B cell (primary cell): ENCODE measurements around the gene MFSD11. TPM values are rescaled to one million over a fixed set of nuclear protein-coding genes. Genes with fewer than 3 reads are reported as not detected.

Experiments used
- ATAC-seq: fragments of 200-7000 bp; cut with Tn5 transposase; one replicate; pipeline ENCODE4 v1.10.0; 2021; ENCODE audit warnings: low read depth, mild to moderate bottlenecking, moderate number of reproducible peaks, moderate library complexity
- CTCF ChIA-PET: fragments of 350-600 bp; sonication (Branson Sonifier 250); formaldehyde crosslinking; loops from one replicate; lab custom pipeline; 2021; ENCODE audit warnings: antibody characterized with exemption, inconsistent platforms; lab: Charles Lee
- POLR2A ChIA-PET: fragments of 350-600 bp; sonication (Branson Sonifier 250); formaldehyde crosslinking; loops from one replicate; lab custom pipeline; 2021; ENCODE audit warnings: antibody characterized with exemption; lab: Charles Lee
- DNase-seq: peaks from one replicate; pipeline ENCODE4 v3.0.0; 2013
- H2AFZ ChIP-seq: 2 replicates; pipeline ENCODE4 v1.6.1; 2012; ENCODE audit warnings: mild to moderate bottlenecking, low read depth, low read length; ENCODE audit not compliant: insufficient read depth, poor library complexity, severe bottlenecking
- H3K27ac ChIP-seq, 2 donors: 1 replicate in 1 of 2; 2 replicates in 1 of 2; pipeline ENCODE4 v1.5.1; 2012 to 2013; ENCODE audit warnings: low read length in 2 of 2, mild to moderate bottlenecking in 2 of 2, moderate library complexity in 1 of 2
- H3K27me3 ChIP-seq, 4 experiments: fragments of 200-600 bp in 1 of 4; sonication (generic) in 1 of 4; replicated peaks in 1 of 4; 1 replicate in 2 of 4; 2 replicates in 2 of 4; pipeline versions ENCODE4 v1.6.1 to v1.7.0; 2013 to 2016; ENCODE audit warnings: low read length in 3 of 4, mild to moderate bottlenecking in 2 of 4, mixed read lengths in 1 of 4, moderate library complexity in 1 of 4; ENCODE audit not compliant: insufficient read depth in 4 of 4, control insufficient read depth in 3 of 4; ENCODE audit errors: control extremely low read depth in 1 of 4
- H3K36me3 ChIP-seq, 2 experiments: replicated peaks in 1 of 2; 1 replicate in 1 of 2; 2 replicates in 1 of 2; pipeline versions ENCODE4 v1.6.1 to v1.7.1; 2013; ENCODE audit warnings: low read length in 1 of 2; ENCODE audit not compliant: insufficient read depth in 2 of 2, control insufficient read depth in 1 of 2; ENCODE audit errors: control extremely low read depth in 1 of 2, extremely low read depth in 1 of 2
- H3K4me1 ChIP-seq, 2 donors: fragments of 200-600 bp in 1 of 2; sonication (generic) in 1 of 2; 1 replicate in 1 of 2; 2 replicates in 1 of 2; pipeline versions ENCODE4 v1.5.1 to v1.6.1; 2013 to 2017; ENCODE audit warnings: low read length in 2 of 2; ENCODE audit not compliant: control insufficient read depth in 2 of 2, insufficient read depth in 2 of 2
- H3K4me2 ChIP-seq: replicated peaks from 2 replicates; pipeline ENCODE3; 2012; ENCODE audit warnings: mild to moderate bottlenecking, low read depth, low read length; ENCODE audit not compliant: poor library complexity, severe bottlenecking
- H3K4me3 ChIP-seq, 5 experiments: fragments of 200-600 bp in 1 of 5; sonication (generic) in 1 of 5; 1 replicate in 3 of 5; 2 replicates in 2 of 5; pipeline versions ENCODE4 v1.5.1 to v1.7.0; 2011 to 2016; ENCODE audit warnings: low read length in 4 of 5, mild to moderate bottlenecking in 4 of 5, low read depth in 2 of 5, control low read depth in 1 of 5, moderate library complexity in 1 of 5; ENCODE audit not compliant: insufficient read depth in 1 of 5; ENCODE audit errors: control extremely low read depth in 1 of 5, extremely low read depth in 1 of 5
- H3K79me2 ChIP-seq: fragments of 200-600 bp; sonication (generic); one replicate; pipeline ENCODE4 v1.6.0; 2016; ENCODE audit warnings: low read length; ENCODE audit not compliant: control insufficient read depth, insufficient read depth
- H3K9ac ChIP-seq: fragments of 200-600 bp; sonication (generic); 2 replicates; pipeline ENCODE4 v1.6.1; 2017; ENCODE audit warnings: mild to moderate bottlenecking, low read length, moderate library complexity
- H3K9me3 ChIP-seq, 3 donors: one replicate each; pipeline versions ENCODE4 v1.6.1 to v1.7.1; 2013; ENCODE audit warnings: low read length in 2 of 3; ENCODE audit not compliant: control insufficient read depth in 2 of 3, insufficient read depth in 1 of 3; ENCODE audit errors: control extremely low read depth in 1 of 3
- H4K20me1 ChIP-seq: 2 replicates; pipeline ENCODE4 v1.6.0; 2012; ENCODE audit warnings: mild to moderate bottlenecking, low read length; ENCODE audit not compliant: insufficient read depth, control insufficient read depth, poor library complexity, severe bottlenecking
- H3K27ac Mint-ChIP-seq: one replicate; pipeline ENCODE4 v1.8.0; 2021; ENCODE audit warnings: mixed read lengths
- H3K27me3 Mint-ChIP-seq: one replicate; pipeline ENCODE4 v1.8.0; 2021; ENCODE audit warnings: mixed read lengths
- H3K4me1 Mint-ChIP-seq: one replicate; pipeline ENCODE4 v1.8.0; 2021; ENCODE audit warnings: mixed read lengths
- H3K4me3 Mint-ChIP-seq: one replicate; pipeline ENCODE4 v1.8.0; 2021; ENCODE audit warnings: mixed read lengths
- H3K9me3 Mint-ChIP-seq: one replicate; pipeline ENCODE4 v1.8.0; 2022; ENCODE audit warnings: mixed read lengths; ENCODE audit not compliant: insufficient read depth
- CTCF ChIP-seq: fragments of 200-600 bp; IDR thresholded peaks from one replicate; pipeline ENCODE4 v1.8.0; 2022; ENCODE audit warnings: antibody characterized with exemption, mild to moderate bottlenecking
- EZH2 ChIP-seq: IDR thresholded peaks from 2 replicates; pipeline ENCODE4 v1.6.1; 2012; ENCODE audit warnings: borderline replicate concordance, low read depth, mild to moderate bottlenecking, moderate library complexity, low read length; ENCODE audit not compliant: insufficient read depth, poor library complexity, severe bottlenecking
- WGBS: methylation state at CpG from one replicate; pipeline ENCODE4 v1.1.5; 2013; ENCODE audit warnings: missing lambda C conversion rate; ENCODE audit not compliant: insufficient coverage; 5-methylcytosine and 5-hydroxymethylcytosine counted together
- intact Hi-C: fragments of 100-400 bp; cut with micrococcal nuclease; formaldehyde crosslinking; loops from one replicate; pipeline ENCODE4 v1.10.0; 2022
- polyA plus RNA-seq: library from polyadenylated mRNA; depleted of rRNA; stranded (reverse); fragments of >200 nt; gene quantifications from 2 replicates; pipeline ENCODE4 v1.2.3, GENCODE V29; 2012
- total RNA-seq, 2 donors: library from RNA; stranded (reverse); fragments of 120-200 nt in 1 of 2; gene quantifications; 1 replicate in 1 of 2; 2 replicates in 1 of 2; pipeline versions ENCODE4 v1.2.3 to v1.2.4, GENCODE V29; 2013 to 2022

The MFSD11 gene
- total and polyA plus RNA-seq, 2 donors (not counting 1 experiment from before 2014, with no cell fraction given), result 24.5 to 36.4 TPM

DNA sequence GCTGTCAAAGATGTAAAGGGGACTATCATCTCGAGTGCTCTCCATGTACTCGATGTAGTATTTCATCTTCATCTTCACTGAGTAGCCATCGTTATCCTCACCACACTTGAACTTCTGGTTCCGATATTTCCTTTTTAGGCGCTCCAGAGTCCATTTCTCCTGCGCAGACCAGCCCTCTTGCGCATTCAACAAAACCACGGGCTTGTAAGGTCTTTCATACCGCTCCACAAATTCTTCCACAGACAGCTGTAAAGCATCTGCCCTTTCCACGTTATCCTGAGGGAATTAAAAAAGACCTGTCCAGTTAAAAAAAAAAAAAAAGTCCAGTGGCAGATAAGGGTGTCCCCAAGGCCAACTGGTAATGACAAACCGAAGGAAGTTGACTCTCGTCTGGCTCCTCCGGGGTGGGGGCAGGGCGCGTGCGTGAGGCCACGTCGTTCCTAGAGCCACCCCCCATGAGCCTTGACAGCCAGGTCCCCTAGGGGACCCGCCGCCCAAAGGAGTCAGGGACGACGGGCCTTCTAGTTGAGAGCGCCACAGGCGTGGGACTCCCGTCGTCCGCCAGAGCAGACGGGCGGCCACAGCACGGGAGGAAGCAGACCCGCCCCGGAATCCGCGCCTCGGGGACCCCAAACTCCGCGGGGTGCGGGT lies 12.2 kb upstream of the MFSD11 start:
- Histone ChIP-seq H3K4me3 (peak overlapping the region; percentile 67 to 92 (median 84)), H3K9ac (peak overlapping the region; percentile 99), H3K79me2 (peaks cover 71% of the 10 kb centered on the region), H3K9me3 (no peaks in the 10 kb centered on the region), H3K4me1 (peaks cover 27 to 47% of the 10 kb centered on the region in 2 donors), H3K27me3 (no peaks in the 10 kb centered on the region), H3K27ac (peak overlapping the region; percentile 98 to 99), H4K20me1 (peaks cover 39% of the 10 kb centered on the region), H3K36me3 (peaks cover 3 to 42% of the 10 kb centered on the region in 2 experiments), H2AFZ (peak overlapping the region; percentile 77), H3K4me2 (peak overlapping the region; percentile 95)
- Mint-ChIP-seq H3K4me1 (peaks cover 47% of the 10 kb centered on the region), H3K9me3 (no peaks in the 10 kb centered on the region), H3K27ac (peak overlapping the region; percentile 99), H3K4me3 (peak overlapping the region; percentile 99), H3K27me3 (no peaks in the 10 kb centered on the region)
- ATAC-seq (peak; percentile 9), DNase-seq (peak; percentile 79)
- TF ChIP-seq EZH2, result no peak
- TF ChIP-seq CTCF, result no peak
- WGBS, result 11% methylated on average over 38 of the region's 38 CpGs
- intact Hi-C loops, result loop anchor here (1.0 to 5.0 kb wide), 7 partner anchors 10 to 941 kb away; partner anchors contain the start of genes MXRA7, SRSF2, UBE2O and UNK
- ChIA-PET CTCF (interaction anchor here (0.7 to 6.3 kb wide), 8 partner anchors 9 to 706 kb away, joined by 3 to 56 read pairs (median 4); partner anchors contain the start of genes MFSD11 and SRSF2), POLR2A (interaction anchor here (0.6 to 5.6 kb wide), 4 partner anchors 11 to 737 kb away, joined by 3 to 75 read pairs (median 4); partner anchors contain the start of genes MFSD11 and SRSF2)
